ENCODE results near the gene ESYT3.

GRCh38 chr3:138437281-138437680, 2.9 kb downstream of the ESYT3 start:
- TF ChIP-seq, protein P1, sequence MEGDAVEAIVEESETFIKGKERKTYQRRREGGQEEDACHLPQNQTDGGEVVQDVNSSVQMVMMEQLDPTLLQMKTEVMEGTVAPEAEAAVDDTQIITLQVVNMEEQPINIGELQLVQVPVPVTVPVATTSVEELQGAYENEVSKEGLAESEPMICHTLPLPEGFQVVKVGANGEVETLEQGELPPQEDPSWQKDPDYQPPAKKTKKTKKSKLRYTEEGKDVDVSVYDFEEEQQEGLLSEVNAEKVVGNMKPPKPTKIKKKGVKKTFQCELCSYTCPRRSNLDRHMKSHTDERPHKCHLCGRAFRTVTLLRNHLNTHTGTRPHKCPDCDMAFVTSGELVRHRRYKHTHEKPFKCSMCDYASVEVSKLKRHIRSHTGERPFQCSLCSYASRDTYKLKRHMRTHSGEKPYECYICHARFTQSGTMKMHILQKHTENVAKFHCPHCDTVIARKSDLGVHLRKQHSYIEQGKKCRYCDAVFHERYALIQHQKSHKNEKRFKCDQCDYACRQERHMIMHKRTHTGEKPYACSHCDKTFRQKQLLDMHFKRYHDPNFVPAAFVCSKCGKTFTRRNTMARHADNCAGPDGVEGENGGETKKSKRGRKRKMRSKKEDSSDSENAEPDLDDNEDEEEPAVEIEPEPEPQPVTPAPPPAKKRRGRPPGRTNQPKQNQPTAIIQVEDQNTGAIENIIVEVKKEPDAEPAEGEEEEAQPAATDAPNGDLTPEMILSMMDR (conservative IDR thresholded peaks at IDR 0.05 in 1 of 2, IDR thresholded peaks at IDR 0.05 in 1 of 2; ENCODE audit: extremely low read depth in 1 of 2, insufficient read depth in 1 of 2, low read depth in 1 of 2, low read length in 2 of 2): no peak
- TF ChIP-seq EZH2 (IDR thresholded peaks at IDR 0.05; ENCODE audit: borderline replicate concordance, low read length): no peak
